Lung (tissue), 12 donors: ENCODE data around the gene FIGNL1. TPM values are rescaled to one million over a fixed set of nuclear protein-coding genes. Genes with fewer than 3 reads are reported as not detected.

Source experiments
- ATAC-seq: fragments of 200-7000 bp; cut with Tn5 transposase; one replicate; pipeline ENCODE4 v1.9.1; 2020; ENCODE audit warnings: moderate number of reproducible peaks; ENCODE audit not compliant: insufficient read depth, low FRiP score
- DNase-seq, 3 donors: peaks; one replicate each; pipeline ENCODE4 v3.0.0-alpha.2; 2013 to 2017
- H3K27ac ChIP-seq, 2 donors: one replicate each; pipeline ENCODE4 v1.5.1; 2013; ENCODE audit warnings: mild to moderate bottlenecking in 2 of 2, moderate library complexity in 2 of 2, control low read depth in 1 of 2, inconsistent platforms in 1 of 2, low read depth in 1 of 2, low read length in 1 of 2
- H3K27me3 ChIP-seq, 3 donors: one replicate each; pipeline ENCODE4 v1.5.1; 2013; ENCODE audit warnings: low read length in 2 of 3; ENCODE audit not compliant: control insufficient read depth in 3 of 3, insufficient read depth in 3 of 3
- H3K36me3 ChIP-seq, 4 donors: one replicate each; pipeline ENCODE4 v1.5.1; 2013; ENCODE audit warnings: low read length in 4 of 4, mild to moderate bottlenecking in 1 of 4, moderate library complexity in 1 of 4; ENCODE audit not compliant: control insufficient read depth in 4 of 4, insufficient read depth in 4 of 4
- H3K4me1 ChIP-seq, 5 donors: one replicate each; pipeline ENCODE4 v1.5.1; 2013; ENCODE audit warnings: low read length in 5 of 5, mild to moderate bottlenecking in 2 of 5, moderate library complexity in 1 of 5; ENCODE audit not compliant: control insufficient read depth in 5 of 5, insufficient read depth in 5 of 5
- H3K4me3 ChIP-seq: one replicate; pipeline ENCODE4 v1.5.1; 2013; ENCODE audit warnings: mild to moderate bottlenecking, control low read depth, moderate library complexity
- H3K9ac ChIP-seq, 2 donors: one replicate each; pipeline ENCODE4 v1.5.1; 2013; ENCODE audit warnings: low read length in 2 of 2, control low read depth in 1 of 2; ENCODE audit not compliant: insufficient read depth in 1 of 2
- H3K9me3 ChIP-seq, 4 donors: one replicate each; pipeline ENCODE4 v1.5.1; 2013; ENCODE audit warnings: low read length in 3 of 4, mild to moderate bottlenecking in 1 of 4, moderate library complexity in 1 of 4; ENCODE audit not compliant: control insufficient read depth in 4 of 4, insufficient read depth in 3 of 4
- CTCF ChIP-seq: IDR thresholded peaks from 2 replicates; pipeline ENCODE4 v1.5.1; 2012; ENCODE audit warnings: mild to moderate bottlenecking; ENCODE audit errors: control extremely low read depth, extremely low read depth
- WGBS, 2 donors: extraction: QIAGEN DNeasy Blood & Tissue Kit; methylation state at CpG; one replicate each; pipeline ENCODE4 v1.1.7; 2013; 5-methylcytosine and 5-hydroxymethylcytosine counted together
- polyA plus RNA-seq, 2 donors: library from polyadenylated mRNA; stranded (reverse); fragments of 200-250 nt; gene quantifications; one replicate each; pipeline ENCODE4 v1.2.1, GENCODE V29; 2013
- total RNA-seq, 2 donors: library from RNA; depleted of rRNA in 1 of 2; stranded (reverse); fragments of >200 nt in 1 of 2; gene quantifications; one replicate each; pipeline ENCODE4 v1.2.1, GENCODE V29; 2014 to 2021
- donor health status: control.
- donor health status: control.
- donor health status: Bipolar disorder and iron deficiency.
- donor health status: healthy.
- donor health status: DM: yes; HTN: yes; CAD: no.

FIGNL1 gene
- total and polyA plus RNA-seq, 4 donors: 3.0 to 17.0 (median 6.2) TPM

DNA sequence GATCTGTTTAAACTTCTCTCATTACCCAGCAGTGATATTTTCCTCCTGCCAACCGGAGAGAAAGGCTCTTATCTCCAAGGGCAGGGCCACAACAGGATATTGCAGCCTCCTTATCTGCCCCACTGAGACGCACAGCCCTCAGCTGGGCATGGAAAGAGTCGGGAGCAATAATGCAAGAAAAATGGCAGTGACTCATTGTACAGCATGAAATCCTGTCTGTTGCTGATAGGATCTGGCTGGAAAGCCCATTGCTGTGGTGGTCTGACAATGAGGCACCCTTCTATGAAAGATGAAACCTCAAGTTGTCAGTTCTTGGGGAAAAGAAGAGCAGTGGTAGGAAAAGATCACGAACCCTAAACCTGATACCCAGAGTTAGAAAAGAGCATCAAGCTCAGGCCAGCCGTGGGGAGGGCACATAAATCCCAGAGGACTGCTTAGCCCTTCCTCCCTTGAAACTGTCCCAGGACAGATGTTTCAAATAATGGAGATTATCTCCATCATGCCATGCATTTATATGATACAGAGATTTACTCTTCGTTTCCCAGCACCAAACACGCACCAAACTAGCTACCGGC is 47.0 kb upstream of the FIGNL1 start:
- TF ChIP-seq CTCF: no peak
- no peak overlapping the region for H3K9ac ChIP-seq

GRCh38 chr7:50496569-50496968 is 46.4 kb upstream of the FIGNL1 start:
- Histone ChIP-seq H3K36me3 (no peaks in the 10 kb centered on the region), H3K9me3 (no peaks in the 10 kb centered on the region), H3K4me1 (peaks cover 0 to 16% (median 4%) of the 10 kb centered on the region in 5 donors), H3K9ac (no peak overlapping the region), H3K27me3 (no peaks in the 10 kb centered on the region), H3K4me3 (no peak overlapping the region), H3K27ac (peak overlapping the region in 1 of 2 donors; percentile 77)
- ATAC-seq: no peak
- TF ChIP-seq CTCF: no peak
- DNase-seq: no peak
- WGBS, 2 donors: 60 to 66% methylated on average over 6 of the region's 6 CpGs

More for the DNA sequence above, 47.0 kb upstream of the FIGNL1 start:
- no peaks in the 10 kb centered on the region for H3K27me3 ChIP-seq
- no peak for DNase-seq
- 43 to 47% methylated on average over 8 of the region's 8 CpGs for WGBS, 2 donors
- ATAC-seq: peak; percentile 65
- peaks cover 0 to 19% (median 4%) of the 10 kb centered on the region in 5 donors for H3K4me1 ChIP-seq
- H3K36me3 ChIP-seq: no peaks in the 10 kb centered on the region
- H3K27ac ChIP-seq: peak overlapping the region in 1 of 2 donors; percentile 19
- H3K9me3 ChIP-seq: no peaks in the 10 kb centered on the region
- no peak overlapping the region for H3K4me3 ChIP-seq

GRCh38 chr7:50495746-50496145 is 45.6 kb upstream of the FIGNL1 start:
- 62 to 70% methylated on average over 3 of the region's 3 CpGs for WGBS, 2 donors
- ATAC-seq: no peak
- Histone ChIP-seq H3K27me3 (no peaks in the 10 kb centered on the region), H3K36me3 (no peaks in the 10 kb centered on the region), H3K27ac (no peak overlapping the region), H3K9me3 (no peaks in the 10 kb centered on the region), H3K4me1 (peaks cover 0 to 16% (median 4%) of the 10 kb centered on the region in 5 donors), H3K4me3 (no peak overlapping the region), H3K9ac (no peak overlapping the region)
- no peak for TF ChIP-seq CTCF
- no peak for DNase-seq
